GM12873 (cell line): ENCODE data around the gene MIB1.

ENCODE experiments used
- TF ChIP-seq, protein P1 (sequence below): IDR thresholded peaks from 2 replicates; pipeline ENCODE4 v1.5.1; 2012; ENCODE audit warnings: low read depth, mild to moderate bottlenecking, moderate library complexity, low read length, control low read depth; ENCODE audit not compliant: insufficient read depth; ENCODE audit errors: missing control alignments

Gene MIB1

GRCh38 chr18:21803495-21803894, 62.9 kb downstream of the MIB1 start:
- TF ChIP-seq, protein P1, sequence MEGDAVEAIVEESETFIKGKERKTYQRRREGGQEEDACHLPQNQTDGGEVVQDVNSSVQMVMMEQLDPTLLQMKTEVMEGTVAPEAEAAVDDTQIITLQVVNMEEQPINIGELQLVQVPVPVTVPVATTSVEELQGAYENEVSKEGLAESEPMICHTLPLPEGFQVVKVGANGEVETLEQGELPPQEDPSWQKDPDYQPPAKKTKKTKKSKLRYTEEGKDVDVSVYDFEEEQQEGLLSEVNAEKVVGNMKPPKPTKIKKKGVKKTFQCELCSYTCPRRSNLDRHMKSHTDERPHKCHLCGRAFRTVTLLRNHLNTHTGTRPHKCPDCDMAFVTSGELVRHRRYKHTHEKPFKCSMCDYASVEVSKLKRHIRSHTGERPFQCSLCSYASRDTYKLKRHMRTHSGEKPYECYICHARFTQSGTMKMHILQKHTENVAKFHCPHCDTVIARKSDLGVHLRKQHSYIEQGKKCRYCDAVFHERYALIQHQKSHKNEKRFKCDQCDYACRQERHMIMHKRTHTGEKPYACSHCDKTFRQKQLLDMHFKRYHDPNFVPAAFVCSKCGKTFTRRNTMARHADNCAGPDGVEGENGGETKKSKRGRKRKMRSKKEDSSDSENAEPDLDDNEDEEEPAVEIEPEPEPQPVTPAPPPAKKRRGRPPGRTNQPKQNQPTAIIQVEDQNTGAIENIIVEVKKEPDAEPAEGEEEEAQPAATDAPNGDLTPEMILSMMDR: no peak

- TF ChIP-seq, protein P1: no peak
Measured at GRCh38 chr18:21805771-21806366, 65.3 kb downstream of the MIB1 start.

DNA sequence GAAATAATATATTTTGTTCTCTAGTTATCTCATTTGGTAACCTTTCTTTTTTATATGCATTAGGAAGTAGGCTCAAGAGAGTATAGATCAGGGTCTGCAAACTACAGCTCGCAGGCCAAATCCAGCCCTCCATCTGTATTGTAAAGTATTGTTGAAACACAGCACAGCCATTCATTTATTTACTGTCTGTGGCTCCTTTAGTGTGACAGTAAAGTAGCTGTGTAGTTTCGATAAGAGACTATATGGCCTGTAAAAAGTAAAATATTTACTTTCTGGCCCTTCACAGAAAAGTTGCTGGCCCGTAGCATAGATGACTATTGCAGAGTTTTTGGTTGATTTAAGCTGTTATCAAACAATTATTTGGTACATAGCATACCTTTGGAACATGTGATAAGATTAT, 67.6 kb downstream of the MIB1 start:
- TF ChIP-seq, protein P1: no peak

DNA sequence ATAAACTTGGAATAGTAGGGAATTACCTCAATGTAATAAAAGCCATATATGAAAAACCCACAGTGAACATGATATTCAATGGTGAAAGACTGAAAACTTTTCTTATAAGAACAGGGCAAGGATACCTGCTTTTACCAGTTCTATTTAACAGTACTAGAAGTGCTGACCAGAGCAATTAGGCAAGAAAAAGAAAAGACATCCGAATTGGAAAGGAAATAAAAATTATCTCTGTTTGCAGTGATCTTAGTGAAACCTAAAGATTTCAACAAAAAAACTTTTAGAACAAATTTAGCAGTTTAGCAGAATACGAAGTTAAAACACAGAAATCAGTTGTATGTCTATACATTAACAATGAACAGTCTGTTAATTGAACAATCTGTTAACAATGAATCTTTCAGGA, 69.1 kb downstream of the MIB1 start:
- TF ChIP-seq, protein P1: no peak

DNA sequence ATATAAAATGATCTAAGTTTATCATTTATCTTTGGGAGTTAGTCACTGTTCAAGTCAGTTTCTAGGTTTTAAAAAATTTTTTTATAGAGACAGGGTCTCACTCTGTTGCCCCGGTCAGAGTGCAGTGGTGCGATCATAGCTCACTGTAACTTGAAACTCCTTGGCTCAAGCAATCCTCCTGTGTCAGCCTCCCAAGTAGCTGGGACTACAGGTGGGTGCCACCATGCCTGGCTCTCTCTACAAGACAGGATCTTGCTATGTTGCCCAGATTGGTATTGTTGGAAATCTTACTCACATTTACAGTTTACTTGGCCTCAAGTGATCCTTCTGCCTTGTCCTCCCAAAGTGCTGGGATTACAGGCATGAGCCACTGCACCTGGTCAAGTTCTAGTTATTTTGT, 74.5 kb downstream of the MIB1 start:
- TF ChIP-seq, protein P1: no peak

GRCh38 chr18:21820033-21820810, 79.6 kb downstream of the MIB1 start:
- TF ChIP-seq, protein P1: peak; percentile 39

DNA sequence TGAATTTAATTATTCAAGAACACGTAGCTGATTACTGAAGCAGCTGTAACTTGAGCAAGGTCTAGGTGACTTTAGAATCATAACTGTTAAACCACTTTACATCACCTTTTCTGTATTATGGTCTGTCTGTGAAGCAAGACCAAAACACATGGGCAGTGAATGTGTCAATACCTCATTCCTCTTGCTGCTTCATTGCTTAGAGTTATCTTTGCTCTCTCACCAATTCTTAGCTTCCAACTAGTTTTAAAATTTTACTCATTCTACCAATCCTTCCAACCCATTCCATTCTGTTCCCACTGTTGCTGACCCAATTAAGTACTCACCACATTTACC, 80.2 kb downstream of the MIB1 start:
- TF ChIP-seq, protein P1: no peak
